ENCODE results near the gene ZMIZ2.

ZMIZ2 gene

DNA sequence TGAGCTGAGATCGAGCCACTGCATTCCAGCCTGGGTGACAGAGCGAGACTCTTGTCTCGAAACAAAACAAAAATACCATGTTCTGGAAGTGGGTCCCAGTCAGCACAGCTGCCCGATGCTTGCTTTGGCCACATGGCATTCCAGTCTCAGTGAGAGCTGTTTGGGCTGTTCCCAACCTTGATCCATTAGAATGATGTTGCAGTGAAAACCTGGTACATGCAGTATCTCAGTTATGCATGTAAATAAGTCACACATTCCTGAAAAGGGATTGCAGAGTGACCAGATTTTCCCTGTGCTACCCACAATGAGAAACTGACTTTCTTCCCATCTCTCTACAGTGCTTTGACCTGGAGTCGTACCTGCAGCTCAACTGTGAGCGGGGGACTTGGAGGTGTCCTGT is 15.4 kb downstream of the ZMIZ2 start:
- TF ChIP-seq, protein P1, sequence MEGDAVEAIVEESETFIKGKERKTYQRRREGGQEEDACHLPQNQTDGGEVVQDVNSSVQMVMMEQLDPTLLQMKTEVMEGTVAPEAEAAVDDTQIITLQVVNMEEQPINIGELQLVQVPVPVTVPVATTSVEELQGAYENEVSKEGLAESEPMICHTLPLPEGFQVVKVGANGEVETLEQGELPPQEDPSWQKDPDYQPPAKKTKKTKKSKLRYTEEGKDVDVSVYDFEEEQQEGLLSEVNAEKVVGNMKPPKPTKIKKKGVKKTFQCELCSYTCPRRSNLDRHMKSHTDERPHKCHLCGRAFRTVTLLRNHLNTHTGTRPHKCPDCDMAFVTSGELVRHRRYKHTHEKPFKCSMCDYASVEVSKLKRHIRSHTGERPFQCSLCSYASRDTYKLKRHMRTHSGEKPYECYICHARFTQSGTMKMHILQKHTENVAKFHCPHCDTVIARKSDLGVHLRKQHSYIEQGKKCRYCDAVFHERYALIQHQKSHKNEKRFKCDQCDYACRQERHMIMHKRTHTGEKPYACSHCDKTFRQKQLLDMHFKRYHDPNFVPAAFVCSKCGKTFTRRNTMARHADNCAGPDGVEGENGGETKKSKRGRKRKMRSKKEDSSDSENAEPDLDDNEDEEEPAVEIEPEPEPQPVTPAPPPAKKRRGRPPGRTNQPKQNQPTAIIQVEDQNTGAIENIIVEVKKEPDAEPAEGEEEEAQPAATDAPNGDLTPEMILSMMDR (IDR thresholded peaks at IDR 0.05; ENCODE audit: unreplicated experiment in 3 of 3) = no peak
- H3K4me1 Mint-ChIP-seq = peaks cover 24% of the 10 kb centered on the region
- H3K9me3 Mint-ChIP-seq = no peaks in the 10 kb centered on the region
- peak overlapping the region in 1 of 3 experiments; percentile 59 for H3K27ac Mint-ChIP-seq
- no peak overlapping the region for H3K4me3 Mint-ChIP-seq
- H3K36me3 Mint-ChIP-seq (ENCODE audit: low read depth) = peaks cover 39% of the 10 kb centered on the region
- no peaks in the 10 kb centered on the region for H3K27me3 Mint-ChIP-seq (ENCODE audit: low read depth)

DNA sequence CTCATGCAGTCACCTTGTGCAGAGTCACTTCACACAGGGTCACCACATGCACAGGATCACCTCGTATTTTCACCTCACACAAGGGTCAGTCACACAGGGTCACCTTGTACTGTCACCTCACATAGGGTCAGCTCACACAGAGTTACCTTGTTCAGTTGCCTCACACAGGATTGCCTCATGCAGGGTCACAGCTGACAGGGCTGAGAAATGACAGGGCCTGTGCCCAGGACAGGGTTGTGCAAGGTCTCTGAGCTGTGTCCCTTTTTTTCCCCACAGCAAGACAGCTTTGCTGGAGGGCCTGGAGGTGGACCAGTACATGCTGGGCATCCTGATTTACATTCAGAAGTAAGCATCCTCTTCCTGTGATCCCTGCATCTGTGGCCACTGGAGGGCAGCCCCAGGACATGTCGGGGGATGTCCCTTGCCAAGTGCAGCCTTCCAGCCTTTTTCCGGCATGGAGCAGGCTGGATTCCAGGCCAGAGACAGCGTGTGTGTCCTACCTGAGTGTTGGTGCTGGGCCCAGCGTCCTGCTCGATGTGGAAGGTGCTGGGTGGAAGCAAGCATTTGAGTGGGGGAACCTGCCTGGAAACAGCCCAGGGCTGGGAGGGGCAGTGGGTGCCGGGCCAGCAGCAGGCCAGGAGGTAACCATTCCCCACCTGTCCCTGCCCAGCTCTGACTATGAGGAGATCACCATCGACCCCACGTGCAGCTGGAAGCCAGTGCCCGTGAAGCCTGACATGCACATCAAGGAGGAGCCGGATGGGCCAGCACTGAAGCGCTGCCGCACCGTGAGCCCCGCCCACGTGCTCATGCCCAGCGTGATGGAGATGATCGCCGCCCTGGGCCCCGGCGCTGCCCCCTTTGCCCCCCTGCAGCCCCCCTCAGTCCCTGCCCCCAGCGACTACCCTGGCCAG is 16.3 kb downstream of the ZMIZ2 start:
- Mint-ChIP-seq H3K4me3 (no peak overlapping the region), H3K4me1 (peaks cover 33% of the 10 kb centered on the region), H3K27ac (no peak overlapping the region), H3K27me3 (ENCODE audit: low read depth) (peaks cover 4% of the 10 kb centered on the region), H3K9me3 (no peaks in the 10 kb centered on the region), H3K36me3 (ENCODE audit: low read depth) (peaks cover 37% of the 10 kb centered on the region)
- TF ChIP-seq, protein P1 (IDR thresholded peaks at IDR 0.05; ENCODE audit: unreplicated experiment in 3 of 3) = no peak

DNA sequence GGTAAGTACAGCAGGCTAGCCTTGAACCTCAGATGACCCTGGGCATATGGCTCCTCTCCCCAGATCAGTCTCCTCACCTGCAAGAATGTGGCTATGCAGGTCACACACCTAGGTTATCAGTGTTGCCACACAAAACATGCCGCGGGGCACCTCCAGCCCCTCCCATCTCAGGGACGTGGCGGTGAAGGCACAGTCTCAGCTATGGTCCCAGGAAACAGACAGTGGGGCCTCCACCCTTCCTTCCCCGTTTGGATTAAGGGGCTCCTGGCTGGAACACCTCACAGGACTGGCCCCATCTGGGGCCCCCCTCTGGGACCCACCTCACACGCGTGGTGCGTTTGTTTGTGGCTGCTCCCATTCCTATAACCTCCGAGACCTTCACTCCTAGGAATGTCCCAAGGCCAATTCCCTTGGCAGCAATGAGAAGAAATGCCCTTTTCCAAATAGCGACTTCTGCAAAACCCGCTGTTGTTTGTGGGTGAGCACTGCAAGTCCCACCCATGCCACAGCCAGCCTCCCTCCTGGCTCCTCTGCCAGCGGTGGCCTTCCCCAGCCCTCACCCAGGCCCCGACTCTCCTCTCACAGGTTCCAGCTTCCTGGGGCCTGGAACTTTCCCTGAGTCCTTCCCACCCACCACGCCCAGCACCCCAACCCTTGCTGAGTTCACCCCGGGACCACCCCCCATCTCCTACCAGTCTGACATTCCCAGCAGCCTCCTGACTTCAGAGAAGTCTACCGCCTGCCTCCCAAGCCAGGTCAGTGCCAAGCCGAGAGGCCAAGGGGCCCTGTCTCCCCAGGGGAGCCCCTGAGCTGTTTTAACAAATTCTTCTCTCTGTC is 17.1 kb downstream of the ZMIZ2 start:
- TF ChIP-seq, protein P1 (IDR thresholded peaks at IDR 0.05; ENCODE audit: unreplicated experiment in 3 of 3) = no peak
- Mint-ChIP-seq H3K27ac (no peak overlapping the region), H3K4me3 (no peak overlapping the region), H3K9me3 (no peaks in the 10 kb centered on the region), H3K27me3 (ENCODE audit: low read depth) (peaks cover 4% of the 10 kb centered on the region), H3K4me1 (peaks cover 37% of the 10 kb centered on the region), H3K36me3 (ENCODE audit: low read depth) (peaks cover 40% of the 10 kb centered on the region)

DNA sequence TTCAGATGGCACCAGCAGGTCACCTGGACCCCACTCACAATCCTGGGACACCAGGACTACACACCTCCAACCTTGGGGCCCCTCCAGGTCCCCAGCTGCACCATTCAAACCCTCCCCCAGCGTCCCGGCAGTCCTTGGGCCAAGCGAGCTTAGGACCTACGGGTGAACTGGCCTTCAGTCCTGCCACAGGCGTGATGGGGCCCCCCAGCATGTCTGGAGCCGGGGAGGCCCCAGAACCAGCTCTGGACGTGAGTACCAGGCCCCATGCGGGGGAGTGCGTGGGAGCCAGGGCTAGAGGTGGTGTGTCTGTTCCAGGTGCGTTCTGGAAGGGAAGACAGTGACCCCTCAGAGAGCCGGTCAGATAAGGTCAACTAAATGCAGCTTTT is 17.8 kb downstream of the ZMIZ2 start:
- no peak overlapping the region for H3K4me3 Mint-ChIP-seq
- H3K36me3 Mint-ChIP-seq (ENCODE audit: low read depth) = peaks cover 40% of the 10 kb centered on the region
- peak overlapping the region; percentile 91 to 99 (median 99) for H3K27ac Mint-ChIP-seq
- TF ChIP-seq, protein P1 (IDR thresholded peaks at IDR 0.05; ENCODE audit: unreplicated experiment in 3 of 3) = no peak
- peaks cover 40% of the 10 kb centered on the region for H3K4me1 Mint-ChIP-seq
- H3K9me3 Mint-ChIP-seq = no peaks in the 10 kb centered on the region
- H3K27me3 Mint-ChIP-seq (ENCODE audit: low read depth) = peaks cover 4% of the 10 kb centered on the region

DNA sequence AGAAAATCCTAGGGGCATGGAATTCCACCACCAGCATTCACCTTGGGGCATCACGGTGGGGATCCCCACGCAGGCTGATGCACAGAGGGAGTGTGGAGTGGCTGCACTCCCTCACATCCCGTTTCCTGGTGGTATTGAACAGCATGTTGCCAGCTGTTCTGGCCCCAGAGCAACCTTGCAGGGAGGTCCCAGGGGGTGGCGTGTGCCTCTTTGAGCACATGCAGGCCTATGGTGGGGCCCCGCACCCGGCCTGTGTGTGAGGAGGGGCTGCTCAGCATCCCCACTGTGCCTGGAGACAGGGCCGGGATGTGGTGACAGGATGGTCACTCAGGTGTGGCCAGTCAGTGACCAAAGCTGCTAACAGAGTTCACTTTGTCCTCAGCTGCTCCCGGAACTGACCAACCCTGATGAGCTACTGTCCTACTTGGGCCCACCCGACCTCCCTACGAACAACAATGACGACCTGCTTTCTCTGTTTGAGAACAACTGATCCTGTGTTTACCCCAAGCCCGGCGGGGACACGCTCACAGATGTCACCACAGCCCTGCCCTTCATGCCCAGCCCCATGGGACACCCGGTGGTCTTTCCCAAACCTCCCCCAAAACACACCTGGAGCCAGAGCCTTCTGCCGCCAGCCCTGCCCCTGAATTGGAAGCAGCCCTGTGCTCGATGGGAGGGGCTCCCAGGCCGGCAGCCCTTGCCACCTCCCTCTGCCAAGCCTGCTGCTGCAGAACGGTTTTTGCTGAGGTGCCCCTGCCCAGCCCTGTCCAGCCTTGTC is 18.7 kb downstream of the ZMIZ2 start:
- TF ChIP-seq, protein P1 (IDR thresholded peaks at IDR 0.05; ENCODE audit: unreplicated experiment in 3 of 3) = no peak
- peak overlapping the region; percentile 99 to 100 (median 99) for H3K27ac Mint-ChIP-seq
- peaks cover 42% of the 10 kb centered on the region for H3K4me1 Mint-ChIP-seq
- H3K36me3 Mint-ChIP-seq (ENCODE audit: low read depth) = peaks cover 37% of the 10 kb centered on the region
- H3K9me3 Mint-ChIP-seq = no peaks in the 10 kb centered on the region
- H3K27me3 Mint-ChIP-seq (ENCODE audit: low read depth) = peaks cover 4% of the 10 kb centered on the region
- peak overlapping the region in 2 of 3 experiments; percentile 73 to 78 for H3K4me3 Mint-ChIP-seq
